HT1080 (cell line): ENCODE data around the gene BAD. TPM values are rescaled to one million over a fixed set of nuclear protein-coding genes. Genes with fewer than 3 reads are reported as not detected.
A peak's percentile ranks its signal among the peaks of the same experiment; 100 is the strongest.

Source experiments
- DNase-seq: peaks from one replicate; pipeline ENCODE4 v3.0.0-alpha.2; 2015; ENCODE audit warnings: low read depth
- total RNA-seq: library from RNA; depleted of rRNA; stranded (reverse); fragments of >200 nt; shearing (Covaris generic); gene quantifications from 2 replicates; pipeline ENCODE4 v1.2.3, GENCODE V29; 2014

Gene BAD
- total RNA-seq, 1 experiment from 2014 or later = 129 TPM

- DNase-seq = no peak
Measured at GRCh38 chr11:64261556-64262080, 22.8 kb downstream of the BAD start.

GRCh38 chr11:64260147-64260708, 24.2 kb downstream of the BAD start:
- no peak for DNase-seq

DNA sequence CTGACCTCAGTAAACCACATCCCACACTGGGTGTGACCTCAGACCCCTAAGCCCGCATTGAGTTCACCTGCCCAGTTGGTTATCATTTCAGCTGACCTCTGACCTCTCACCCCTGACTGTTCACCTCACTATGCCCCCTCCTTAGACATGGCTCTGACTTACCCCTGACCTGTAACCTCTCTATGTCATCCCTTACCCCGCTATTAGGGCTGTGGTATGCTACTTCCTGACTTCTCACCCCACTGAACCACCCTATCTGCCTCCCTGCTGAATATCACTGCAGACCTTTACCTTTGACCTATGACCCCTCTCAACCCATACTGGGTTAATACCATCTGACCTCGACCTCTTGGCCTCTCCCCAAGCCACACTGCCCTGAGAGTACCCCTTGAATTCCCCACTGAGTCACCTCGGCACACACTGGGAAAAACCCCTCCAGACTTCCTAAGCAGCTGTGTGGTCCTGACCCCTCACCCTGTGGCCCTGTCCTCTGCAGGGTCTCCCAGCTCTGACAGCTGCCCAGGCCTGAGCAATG, 24.9 kb downstream of the BAD start:
- no peak for DNase-seq

DNA sequence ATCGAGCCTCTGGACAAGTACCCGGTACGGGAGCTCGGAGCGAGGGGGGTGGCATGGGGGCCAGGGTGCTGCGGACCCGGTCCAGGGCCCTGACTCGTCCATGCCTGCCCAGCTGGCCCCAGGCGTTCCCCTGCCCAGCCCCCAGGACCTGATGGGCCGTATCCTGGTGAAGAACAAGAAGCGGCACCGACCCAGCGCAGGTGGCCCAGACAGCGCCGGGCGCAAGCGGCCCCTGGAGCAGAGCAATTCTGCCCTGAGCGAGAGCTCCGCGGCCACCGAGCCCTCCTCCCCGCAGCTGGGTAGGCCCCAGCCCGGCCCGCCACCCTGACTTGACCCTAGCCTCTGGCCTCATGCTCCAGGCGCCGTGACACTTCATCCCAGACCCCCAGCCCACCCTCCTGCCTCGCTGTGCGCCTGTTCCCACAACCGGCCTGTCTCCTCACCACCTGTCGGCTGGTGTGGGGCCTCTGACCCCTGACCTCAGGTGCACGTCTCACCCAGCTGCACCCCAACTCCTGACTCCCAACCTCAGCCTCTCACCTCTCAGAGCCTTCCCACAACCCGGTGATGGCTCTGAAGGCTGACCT, 25.4 kb downstream of the BAD start:
- no peak for DNase-seq

DNA sequence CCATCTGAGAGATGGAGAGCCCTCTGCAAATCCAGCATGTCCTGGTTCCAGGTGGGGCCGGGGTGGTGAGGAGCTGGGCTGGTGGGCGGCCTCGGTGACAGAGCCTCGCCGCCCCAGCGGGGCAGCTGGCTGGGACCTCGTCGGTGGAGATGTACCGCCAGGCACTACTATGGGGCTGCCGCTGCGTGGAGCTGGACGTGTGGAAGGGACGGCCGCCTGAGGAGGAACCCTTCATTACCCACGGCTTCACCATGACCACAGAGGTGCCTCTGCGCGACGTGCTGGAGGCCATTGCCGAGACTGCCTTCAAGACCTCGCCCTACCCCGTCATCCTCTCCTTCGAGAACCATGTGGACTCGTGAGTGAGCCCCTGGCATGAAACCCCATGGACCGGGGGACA, 26.1 kb downstream of the BAD start:
- DNase-seq = no peak

DNA sequence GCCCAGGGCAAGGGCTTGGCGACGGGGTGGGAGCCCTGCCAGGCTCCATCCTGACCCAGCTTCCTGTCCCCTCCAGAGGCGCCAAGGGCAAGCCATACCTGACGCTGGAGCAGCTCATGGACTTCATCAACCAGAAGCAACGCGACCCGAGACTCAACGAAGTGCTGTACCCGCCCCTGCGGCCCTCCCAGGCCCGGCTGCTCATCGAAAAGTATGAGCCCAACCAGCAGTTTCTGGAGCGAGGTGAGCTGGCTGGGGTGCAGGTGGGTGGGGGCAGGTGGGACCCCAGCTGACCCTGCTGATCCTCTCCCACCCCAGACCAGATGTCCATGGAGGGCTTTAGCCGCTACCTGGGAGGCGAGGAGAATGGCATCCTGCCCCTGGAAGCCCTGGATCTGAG, 28.2 kb downstream of the BAD start:
- no peak for DNase-seq

GRCh38 chr11:64255135-64256128, 29.0 kb downstream of the BAD start:
- no peak for DNase-seq

DNA sequence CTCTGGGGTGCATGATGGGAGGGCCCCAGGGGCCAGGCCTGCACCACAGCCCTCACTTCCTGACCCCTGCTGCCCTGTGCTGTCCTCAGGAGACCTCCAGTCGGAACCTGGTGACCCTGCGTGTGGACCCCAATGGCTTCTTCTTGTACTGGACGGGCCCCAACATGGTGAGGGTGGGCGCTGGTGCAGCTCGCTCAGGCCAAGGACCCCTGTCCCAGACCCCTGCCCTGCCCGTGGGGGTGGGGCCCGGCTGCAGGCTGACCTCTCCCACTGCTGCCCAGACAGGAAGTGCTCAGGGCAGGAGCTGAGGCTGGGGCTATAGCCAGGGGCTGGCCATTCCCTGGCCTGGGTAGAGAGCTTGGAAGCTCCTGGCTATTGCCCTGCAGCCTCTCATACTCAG, 30.1 kb downstream of the BAD start:
- DNase-seq = no peak

DNA sequence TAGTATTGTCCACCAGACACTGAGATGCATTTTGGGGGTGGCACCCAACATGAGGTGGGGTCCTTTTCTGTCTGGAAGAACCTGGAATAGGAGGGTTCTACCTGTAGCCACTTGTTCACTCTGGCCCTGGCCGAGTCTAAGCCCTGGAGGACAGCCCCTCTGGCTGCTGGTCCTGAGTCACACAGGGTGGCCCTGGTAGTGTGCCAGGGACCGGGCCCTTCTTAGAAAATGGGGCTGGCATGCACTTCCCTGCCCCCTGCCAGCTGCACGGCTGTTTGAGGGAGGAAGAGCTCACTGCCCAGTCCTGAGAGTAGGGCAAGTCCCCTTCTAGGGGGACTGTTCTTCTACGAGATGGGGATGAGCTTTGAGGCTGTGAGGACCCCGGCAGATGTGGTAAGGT, 31.0 kb downstream of the BAD start:
- DNase-seq = no peak

- no peak for DNase-seq
Measured at GRCh38 chr11:64253043-64253442, 31.4 kb downstream of the BAD start.

DNA sequence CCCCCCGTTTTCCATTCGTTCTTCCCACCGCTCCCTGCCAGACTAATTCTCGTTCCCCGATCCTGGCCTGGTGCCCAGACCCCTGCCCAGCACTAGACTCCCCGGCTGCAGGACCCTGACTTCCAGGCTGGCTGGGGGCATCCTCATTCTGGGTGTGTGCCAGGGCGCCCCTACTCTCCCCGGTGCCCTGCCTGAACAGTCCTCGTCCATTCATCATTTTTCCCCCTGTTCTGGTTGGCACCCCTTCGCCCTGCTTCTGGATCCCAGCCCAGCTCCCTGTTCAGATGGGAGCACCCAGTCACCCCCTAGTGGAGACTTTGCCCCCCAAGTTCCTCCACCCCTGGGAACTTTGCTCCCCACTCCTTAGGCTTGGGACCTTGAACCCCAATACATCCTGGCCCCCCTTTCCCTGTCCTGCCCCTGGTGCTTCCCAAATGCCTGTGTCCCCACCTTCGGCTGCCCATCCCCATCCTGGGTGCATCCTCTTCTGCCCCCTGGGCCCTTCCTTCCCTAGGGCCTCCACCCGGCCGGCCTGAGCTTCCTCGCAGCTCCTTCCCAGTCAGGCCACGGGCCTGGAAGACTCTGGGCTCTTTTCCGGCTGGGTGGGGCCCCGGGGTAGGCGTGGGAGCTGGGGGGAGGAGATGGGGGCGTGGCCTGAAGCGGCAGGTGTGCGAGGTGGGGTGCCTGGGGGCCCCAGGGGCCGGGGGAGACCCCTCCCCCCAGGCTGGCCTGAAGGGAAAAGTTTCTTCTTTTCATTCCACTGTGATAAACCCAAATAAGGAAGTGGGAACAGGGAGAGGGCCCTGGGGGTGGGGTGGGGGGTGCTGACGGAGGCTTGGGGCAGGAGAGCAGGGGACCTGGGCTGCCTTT, 32.2 kb downstream of the BAD start:
- peak; percentile 22 for DNase-seq

- DNase-seq = peak; percentile 6
Measured at GRCh38 chr11:64251753-64252002, 32.8 kb downstream of the BAD start.

DNA sequence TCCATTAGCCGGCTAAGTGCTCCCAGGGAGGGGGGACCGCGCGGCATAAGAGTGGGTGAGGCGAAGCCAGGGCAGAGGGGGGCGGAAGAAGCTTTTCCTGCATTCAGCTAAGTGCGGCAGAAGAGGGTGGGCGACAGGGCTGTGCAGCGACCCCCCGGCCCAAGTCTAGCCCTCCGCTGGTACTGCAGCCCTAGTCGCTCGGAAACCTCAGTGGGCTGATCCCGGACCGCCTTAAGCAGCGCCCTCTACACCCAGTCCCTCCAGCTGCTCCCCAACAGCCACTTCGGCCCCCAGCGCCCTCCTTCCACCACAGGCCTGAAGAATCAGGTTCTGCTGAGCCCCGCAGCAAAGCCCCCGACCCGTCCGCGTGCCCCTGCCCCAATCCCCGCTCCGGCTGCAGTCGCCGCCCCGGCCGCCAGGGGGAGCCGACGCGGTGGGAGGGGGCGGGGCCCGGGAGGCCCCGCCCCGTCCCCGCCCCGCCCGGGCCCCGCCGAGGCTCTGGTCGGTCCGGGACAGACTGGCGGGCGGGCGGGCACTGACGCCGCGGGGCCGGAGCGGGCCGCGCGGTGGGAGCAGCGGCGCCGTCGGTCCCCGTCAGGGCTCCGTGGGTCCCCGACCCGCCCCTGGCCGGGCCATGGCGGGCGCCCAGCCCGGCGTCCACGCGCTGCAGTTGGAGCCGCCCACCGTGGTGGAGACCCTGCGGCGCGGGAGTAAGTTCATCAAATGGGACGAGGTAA, 33.3 kb downstream of the BAD start, which contains the start of gene PLCB3:
PLCB3 (plus strand) TSS at position 515 of the 737 bp plus-strand sequence; CDS start at position 635, 120 bp downstream.
- DNase-seq = peak; percentile 23

- no peak for DNase-seq
Measured at GRCh38 chr11:64250415-64251015, 34.0 kb downstream of the BAD start.

DNA sequence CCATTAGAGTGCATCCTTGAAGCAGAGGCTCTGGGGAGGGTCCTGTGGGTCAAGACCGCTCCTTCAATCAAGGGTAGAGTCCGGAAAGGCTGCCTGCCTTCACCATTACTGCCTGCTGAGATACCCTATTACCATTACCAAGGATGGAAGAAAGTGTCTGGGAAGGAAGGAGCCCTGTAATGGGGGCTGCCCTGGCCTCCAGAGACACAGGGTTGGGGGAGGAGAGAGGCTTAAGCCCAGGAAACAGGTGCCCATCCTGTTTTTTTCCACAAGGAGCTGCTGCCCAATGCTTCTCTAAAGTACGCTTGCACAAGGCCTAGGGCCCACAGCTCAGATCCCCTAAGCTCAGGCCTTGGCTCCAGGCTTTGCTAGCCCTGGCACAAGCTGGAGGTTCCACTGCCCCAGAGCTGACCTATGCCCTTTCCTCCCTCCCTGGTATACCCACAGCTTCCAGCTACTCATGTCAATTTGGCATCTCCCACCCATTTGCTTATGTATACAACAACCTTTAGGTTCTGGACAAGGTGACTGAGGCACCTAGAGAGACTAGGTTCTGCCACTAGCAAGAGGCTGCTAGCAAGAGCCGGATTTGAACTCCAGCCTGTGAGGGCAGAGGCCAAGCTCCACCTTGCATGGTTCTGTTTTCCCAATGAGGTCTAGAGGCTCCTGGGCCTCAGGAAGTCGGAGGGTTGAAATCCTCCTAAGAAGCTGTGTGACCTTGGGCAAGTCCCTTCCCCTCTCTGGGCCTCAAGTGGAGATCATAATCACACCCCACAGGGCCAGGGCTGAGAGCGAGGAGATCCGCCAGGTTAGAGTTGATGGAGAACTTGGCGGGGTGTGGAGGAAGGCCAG, 34.7 kb downstream of the BAD start:
- no peak for DNase-seq

GRCh38 chr11:64249038-64249437, 35.4 kb downstream of the BAD start:
- no peak for DNase-seq

DNA sequence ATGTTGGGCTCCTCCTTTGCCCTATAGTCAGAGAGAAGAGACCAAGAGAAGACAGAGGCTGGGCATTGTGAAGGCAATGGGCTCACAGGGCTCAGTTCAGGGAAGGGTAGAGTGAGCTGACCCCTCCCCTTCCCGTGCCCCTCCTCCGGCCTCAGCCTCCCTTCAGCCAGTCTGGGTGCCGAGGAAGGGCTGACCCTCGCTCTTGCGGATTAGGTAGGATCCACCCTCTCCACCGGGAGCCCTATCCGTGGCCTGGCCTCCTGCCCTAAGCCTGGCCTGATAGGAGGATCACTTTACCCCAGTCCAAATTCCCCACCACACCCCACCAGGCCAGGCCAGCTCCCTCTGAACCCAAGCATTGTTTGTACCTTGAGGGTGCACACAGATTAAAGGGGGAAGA, 35.9 kb downstream of the BAD start:
- DNase-seq = no peak

GRCh38 chr11:64247729-64248531, 36.5 kb downstream of the BAD start:
- no peak for DNase-seq
